Measurements from ENCODE around the gene DAZ3.
"Not testable (repeated sequence)": the region's sequence is repeated elsewhere in the genome, so short reads cannot be mapped to it uniquely, and the experiment has no call there.

The DAZ3 gene, protein sequence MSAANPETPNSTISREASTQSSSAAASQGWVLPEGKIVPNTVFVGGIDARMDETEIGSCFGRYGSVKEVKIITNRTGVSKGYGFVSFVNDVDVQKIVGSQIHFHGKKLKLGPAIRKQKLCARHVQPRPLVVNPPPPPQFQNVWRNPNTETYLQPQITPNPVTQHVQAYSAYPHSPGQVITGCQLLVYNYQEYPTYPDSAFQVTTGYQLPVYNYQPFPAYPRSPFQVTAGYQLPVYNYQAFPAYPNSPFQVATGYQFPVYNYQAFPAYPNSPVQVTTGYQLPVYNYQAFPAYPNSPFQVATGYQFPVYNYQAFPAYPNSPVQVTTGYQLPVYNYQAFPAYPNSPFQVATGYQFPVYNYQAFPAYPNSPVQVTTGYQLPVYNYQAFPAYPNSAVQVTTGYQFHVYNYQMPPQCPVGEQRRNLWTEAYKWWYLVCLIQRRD

DNA sequence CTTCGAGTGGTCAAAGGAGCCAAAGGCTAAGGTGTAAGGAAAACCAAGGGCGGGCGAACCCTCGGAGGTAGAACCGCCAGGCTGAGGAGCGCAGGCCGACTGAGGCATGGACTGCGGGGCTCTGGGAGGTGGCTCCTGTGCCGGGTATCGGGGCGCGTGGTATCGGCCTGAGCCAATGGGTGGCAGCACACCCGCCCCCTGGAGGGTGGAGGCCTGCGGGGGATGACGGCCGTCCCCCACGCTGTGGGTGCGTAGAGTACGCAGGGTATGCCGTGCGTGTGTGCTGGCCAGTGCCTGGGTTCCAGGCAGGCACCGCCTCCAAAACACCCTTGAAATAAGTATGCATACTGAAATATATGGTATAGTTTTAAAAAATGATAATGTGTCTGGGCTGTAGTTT is at the start of gene DAZ3:
TSS of gene DAZ3 (minus strand) at position 101 of the 400 bp plus-strand sequence. CDS start 208 bp downstream, outside the sequence.
- H3K36me3 ChIP-seq (replicated peaks; ENCODE audit: insufficient read depth, low read length); H3K9me3 ChIP-seq (replicated peaks; ENCODE audit: insufficient read depth, low read length); H3K79me2 ChIP-seq (ENCODE audit: low read length); DNase-seq; H3K9ac ChIP-seq (ENCODE audit: low read length); H3K27me3 ChIP-seq (replicated peaks; ENCODE audit: insufficient read depth, low read length); H2AFZ ChIP-seq (ENCODE audit: low read length); H3K4me2 ChIP-seq (ENCODE audit: low read depth, low read length); H3K4me3 ChIP-seq (ENCODE audit: low read length); H3K9me2 ChIP-seq (replicated peaks; ENCODE audit: insufficient read depth, low read length); H3F3A ChIP-seq (ENCODE audit: insufficient read depth, low read length); H3K27ac ChIP-seq (ENCODE audit: low read length); H4K20me1 ChIP-seq (ENCODE audit: insufficient read depth, low read length); H3K4me1 ChIP-seq (ENCODE audit: low read length): not testable (repeated sequence)

DNA sequence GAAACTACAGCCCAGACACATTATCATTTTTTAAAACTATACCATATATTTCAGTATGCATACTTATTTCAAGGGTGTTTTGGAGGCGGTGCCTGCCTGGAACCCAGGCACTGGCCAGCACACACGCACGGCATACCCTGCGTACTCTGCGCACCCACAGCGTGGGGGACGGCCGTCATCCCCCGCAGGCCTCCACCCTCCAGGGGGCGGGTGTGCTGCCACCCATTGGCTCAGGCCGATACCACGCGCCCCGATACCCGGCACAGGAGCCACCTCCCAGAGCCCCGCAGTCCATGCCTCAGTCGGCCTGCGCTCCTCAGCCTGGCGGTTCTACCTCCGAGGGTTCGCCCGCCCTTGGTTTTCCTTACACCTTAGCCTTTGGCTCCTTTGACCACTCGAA is 20.4 kb upstream of the DAZ3 start, which contains the start of gene DAZ4:
TSS of gene DAZ4 (plus strand) at position 301 of the 400 bp plus-strand sequence. CDS start 208 bp downstream, outside the sequence.
- not testable (repeated sequence) for H4K20me1 ChIP-seq (ENCODE audit: insufficient read depth, low read length); H3K9me2 ChIP-seq (replicated peaks; ENCODE audit: insufficient read depth, low read length); H3K4me3 ChIP-seq (ENCODE audit: low read length); H3K79me2 ChIP-seq (ENCODE audit: low read length); H3K9me3 ChIP-seq (replicated peaks; ENCODE audit: insufficient read depth, low read length); H3K36me3 ChIP-seq (replicated peaks; ENCODE audit: insufficient read depth, low read length); H3K27ac ChIP-seq (ENCODE audit: low read length); H3K9ac ChIP-seq (ENCODE audit: low read length); H2AFZ ChIP-seq (ENCODE audit: low read length); H3K27me3 ChIP-seq (replicated peaks; ENCODE audit: insufficient read depth, low read length); H3K4me2 ChIP-seq (ENCODE audit: low read depth, low read length); DNase-seq; H3K4me1 ChIP-seq (ENCODE audit: low read length); H3F3A ChIP-seq (ENCODE audit: insufficient read depth, low read length)

GRCh38 chrY:24825069-24825468 is 11.9 kb upstream of the DAZ3 start:
- H3F3A ChIP-seq (ENCODE audit: insufficient read depth, low read length); H3K4me3 ChIP-seq (ENCODE audit: low read length); H4K20me1 ChIP-seq (ENCODE audit: insufficient read depth, low read length); H3K79me2 ChIP-seq (ENCODE audit: low read length); H3K9ac ChIP-seq (ENCODE audit: low read length); H3K9me2 ChIP-seq (replicated peaks; ENCODE audit: insufficient read depth, low read length); DNase-seq; H3K4me1 ChIP-seq (ENCODE audit: low read length); H3K27ac ChIP-seq (ENCODE audit: low read length); H2AFZ ChIP-seq (ENCODE audit: low read length); H3K4me2 ChIP-seq (ENCODE audit: low read depth, low read length); H3K9me3 ChIP-seq (replicated peaks; ENCODE audit: insufficient read depth, low read length); H3K27me3 ChIP-seq (replicated peaks; ENCODE audit: insufficient read depth, low read length); H3K36me3 ChIP-seq (replicated peaks; ENCODE audit: insufficient read depth, low read length): not testable (repeated sequence)

GRCh38 chrY:24824184-24824879 is 11.1 kb upstream of the DAZ3 start:
- H3K9me3 ChIP-seq (replicated peaks; ENCODE audit: insufficient read depth, low read length); H3K79me2 ChIP-seq (ENCODE audit: low read length); H3F3A ChIP-seq (ENCODE audit: insufficient read depth, low read length); H3K4me1 ChIP-seq (ENCODE audit: low read length); H3K9ac ChIP-seq (ENCODE audit: low read length); H3K27ac ChIP-seq (ENCODE audit: low read length); H3K9me2 ChIP-seq (replicated peaks; ENCODE audit: insufficient read depth, low read length); H2AFZ ChIP-seq (ENCODE audit: low read length); H3K36me3 ChIP-seq (replicated peaks; ENCODE audit: insufficient read depth, low read length); H4K20me1 ChIP-seq (ENCODE audit: insufficient read depth, low read length); DNase-seq; H3K27me3 ChIP-seq (replicated peaks; ENCODE audit: insufficient read depth, low read length); H3K4me3 ChIP-seq (ENCODE audit: low read length); H3K4me2 ChIP-seq (ENCODE audit: low read depth, low read length): not testable (repeated sequence)

GRCh38 chrY:24821836-24822235 is 8.6 kb upstream of the DAZ3 start:
- not testable (repeated sequence) for H3F3A ChIP-seq (ENCODE audit: insufficient read depth, low read length); H3K9ac ChIP-seq (ENCODE audit: low read length); H3K4me2 ChIP-seq (ENCODE audit: low read depth, low read length); DNase-seq; H3K36me3 ChIP-seq (replicated peaks; ENCODE audit: insufficient read depth, low read length); H3K27me3 ChIP-seq (replicated peaks; ENCODE audit: insufficient read depth, low read length); H2AFZ ChIP-seq (ENCODE audit: low read length); H3K27ac ChIP-seq (ENCODE audit: low read length); H3K4me3 ChIP-seq (ENCODE audit: low read length); H3K9me3 ChIP-seq (replicated peaks; ENCODE audit: insufficient read depth, low read length); H3K79me2 ChIP-seq (ENCODE audit: low read length); H4K20me1 ChIP-seq (ENCODE audit: insufficient read depth, low read length); H3K9me2 ChIP-seq (replicated peaks; ENCODE audit: insufficient read depth, low read length); H3K4me1 ChIP-seq (ENCODE audit: low read length)

Data from MM.1S (cell line).